ENCODE data around the gene GRIPAP1.

- no peak for TF ChIP-seq CTCF (IDR thresholded peaks at IDR 0.05)
- no peak for TF ChIP-seq POLR2AphosphoS5 (IDR thresholded peaks at IDR 0.05)
- no peak for TF ChIP-seq POLR2A (IDR thresholded peaks at IDR 0.05)
- TF ChIP-seq EP300 (IDR thresholded peaks at IDR 0.05): no peak
These were observed 28.0 kb downstream of the GRIPAP1 start for GRCh38 chrX:48974033-48974432.
